ENCODE measurements around the gene PITPNC1.

- TF ChIP-seq CTCF (IDR thresholded peaks at IDR 0.05) (no peak), POLR2A (IDR thresholded peaks at IDR 0.05) (no peak)
These were observed 229.4 kb downstream of the PITPNC1 start for GRCh38 chr17:67606471-67606870.

Data from esophagus squamous epithelium (tissue), 4 donors.